NCI-H1417 (cell line): Measurements from ENCODE around the gene SEC24B.
"Not testable (repeated sequence)": the region's sequence is repeated elsewhere in the genome, so short reads cannot be mapped to it uniquely, and the experiment has no call there.

Experiments used
- DNase-seq, 3 experiments: peaks; one replicate each; lab custom pipeline; 2025; lab: John Stamatoyannopoulos, UW

SEC24B gene

DNA sequence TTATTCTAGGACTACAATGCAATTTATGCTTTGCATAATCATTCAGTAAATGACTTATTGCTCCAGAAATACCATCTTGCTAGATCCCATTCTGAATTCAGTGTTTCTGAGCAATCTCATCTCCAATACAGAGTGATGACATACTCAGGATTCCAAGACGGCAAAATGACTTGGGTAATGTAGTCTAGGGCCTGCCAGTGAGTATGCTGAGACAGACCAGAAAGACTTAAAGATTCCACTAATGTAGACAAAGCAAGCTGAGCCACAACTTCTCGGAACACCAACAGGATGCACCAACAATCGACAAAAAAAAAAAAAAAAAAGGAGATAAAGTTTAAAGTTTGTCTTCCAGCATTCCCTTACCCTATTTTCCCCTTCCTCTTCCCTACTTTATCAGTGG is 919 bp upstream of the SEC24B start:
- peak in 1 of 3 experiments; percentile 56 for DNase-seq

DNA sequence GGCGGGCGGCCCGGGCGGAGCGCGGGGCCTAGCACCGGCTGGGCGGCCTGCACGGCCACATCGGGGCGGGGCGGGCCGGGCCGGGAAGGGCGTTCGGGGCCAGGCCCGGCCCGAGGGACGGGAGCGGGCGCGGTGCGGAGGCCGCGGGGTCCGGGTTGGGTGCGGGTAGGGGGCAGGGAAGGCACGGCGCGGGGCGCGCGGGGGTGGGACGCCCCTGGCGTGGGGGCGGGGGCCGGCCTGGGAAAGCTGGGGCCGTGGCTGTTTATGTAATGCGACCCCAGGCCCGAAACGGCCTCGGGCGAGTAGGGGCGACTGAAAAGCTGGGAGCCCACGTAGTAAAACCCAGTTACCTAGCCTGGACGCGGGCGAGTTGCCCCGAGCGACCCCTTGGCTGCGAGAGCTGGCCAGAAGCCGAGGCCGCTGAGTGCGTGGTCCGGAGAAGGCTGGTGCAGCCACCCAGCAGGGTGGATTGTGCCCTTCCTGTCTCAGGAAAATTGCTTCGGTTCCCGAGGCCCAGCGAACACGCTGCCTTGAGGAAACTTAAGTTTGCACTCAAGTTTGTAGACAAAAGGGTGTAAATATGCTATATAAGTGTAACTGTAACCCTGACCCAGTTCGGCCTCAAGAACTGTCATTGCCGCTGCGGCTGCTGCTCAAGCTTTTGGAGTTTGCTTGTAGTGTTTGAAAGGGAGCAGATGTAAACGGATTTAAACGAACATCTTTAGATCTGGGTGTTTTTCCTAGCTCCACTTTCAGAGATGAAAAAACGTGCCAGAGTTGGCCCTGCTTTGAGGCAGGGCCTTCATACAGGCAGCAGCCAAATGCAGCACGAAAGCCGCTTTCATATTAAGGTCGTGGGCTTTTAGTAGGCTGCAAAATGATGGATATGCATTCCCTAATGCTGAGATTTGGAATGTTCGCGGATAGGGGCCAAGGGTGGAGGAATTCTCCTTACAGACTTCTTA is 674 bp downstream of the SEC24B start:
- peak in 2 of 3 experiments; percentile 55 for DNase-seq

GRCh38 chr4:109435635-109436034 is 2.0 kb downstream of the SEC24B start:
- no peak for DNase-seq

GRCh38 chr4:109436504-109436903 is 2.9 kb downstream of the SEC24B start:
- DNase-seq, result no peak

DNA sequence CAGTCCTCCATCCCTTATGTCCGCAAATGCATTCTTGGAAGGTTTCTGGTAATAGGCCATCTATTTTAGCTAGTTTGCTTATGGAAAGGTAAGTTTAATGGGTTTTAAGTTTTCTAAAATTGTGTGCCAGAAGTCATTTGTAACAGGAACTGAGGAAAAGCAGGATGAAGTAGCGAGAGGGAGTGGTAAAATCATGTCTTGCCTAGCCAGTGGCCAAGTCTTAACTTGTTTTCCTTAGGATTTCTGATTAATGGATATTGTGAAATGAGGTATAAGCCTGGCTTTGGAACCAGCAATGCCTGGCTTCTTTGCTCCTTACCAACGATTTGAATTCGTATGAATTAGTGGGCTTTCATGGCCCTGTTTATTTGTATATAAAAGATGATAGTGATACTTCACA is 7.3 kb downstream of the SEC24B start:
- DNase-seq, result no peak

DNA sequence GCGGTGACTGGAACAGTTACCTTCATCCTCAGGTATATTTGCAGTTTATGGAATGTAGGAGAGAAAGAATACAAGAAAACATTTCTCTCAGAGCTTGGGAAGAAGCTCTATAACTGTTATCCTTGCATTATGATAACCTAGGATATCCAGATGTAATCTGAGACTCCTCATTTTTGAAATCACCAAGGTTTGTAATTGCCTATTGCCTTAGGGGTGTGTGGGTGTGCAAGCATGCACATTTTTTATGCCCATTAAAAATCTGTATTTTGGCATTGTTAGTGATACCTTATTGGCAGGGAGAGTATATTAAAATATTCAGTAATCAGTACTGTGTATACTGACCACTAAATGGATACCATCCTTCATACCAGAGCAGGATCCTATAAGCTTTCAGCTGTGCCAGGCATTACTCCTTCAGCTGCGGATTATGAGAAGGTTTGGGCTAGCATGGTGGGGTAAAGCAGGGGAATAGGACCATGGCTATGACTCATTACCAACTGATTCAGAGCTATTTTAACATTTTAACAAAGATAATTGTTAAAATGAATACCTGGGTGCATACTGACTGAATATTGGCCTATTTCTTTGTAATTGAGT is 8.3 kb downstream of the SEC24B start:
- DNase-seq, result no peak

DNA sequence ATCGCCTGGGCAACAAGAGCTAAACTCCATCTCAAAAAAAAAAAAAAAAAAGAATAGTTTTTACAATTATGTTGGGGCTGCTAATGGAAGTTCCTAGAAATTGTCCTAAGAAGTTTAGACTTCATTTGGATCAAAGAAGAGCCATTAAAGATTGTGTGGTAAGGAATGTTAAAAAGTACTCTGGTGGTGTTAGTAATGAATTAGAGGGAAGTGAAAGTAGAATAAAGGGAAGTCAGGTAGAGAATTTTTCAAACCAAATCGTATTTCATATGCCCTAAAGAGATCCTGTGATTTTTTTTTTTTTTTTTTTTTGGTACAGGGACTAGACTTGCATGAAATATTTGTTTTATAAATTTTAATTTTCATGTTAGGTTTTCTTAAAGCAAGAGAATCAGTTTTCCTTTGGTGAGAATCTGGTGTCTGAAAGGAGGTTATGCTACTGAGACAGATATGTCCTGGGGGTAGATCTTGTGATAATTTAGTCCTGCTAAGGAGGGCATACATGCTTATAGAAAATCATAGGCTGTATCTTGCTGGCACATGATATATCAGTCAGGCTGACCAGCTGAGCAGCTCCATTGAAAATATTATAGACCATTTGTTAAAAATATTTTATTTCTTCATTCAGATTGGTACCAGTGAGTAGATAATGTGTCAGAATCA is 10.7 kb downstream of the SEC24B start:
- no peak for DNase-seq

DNA sequence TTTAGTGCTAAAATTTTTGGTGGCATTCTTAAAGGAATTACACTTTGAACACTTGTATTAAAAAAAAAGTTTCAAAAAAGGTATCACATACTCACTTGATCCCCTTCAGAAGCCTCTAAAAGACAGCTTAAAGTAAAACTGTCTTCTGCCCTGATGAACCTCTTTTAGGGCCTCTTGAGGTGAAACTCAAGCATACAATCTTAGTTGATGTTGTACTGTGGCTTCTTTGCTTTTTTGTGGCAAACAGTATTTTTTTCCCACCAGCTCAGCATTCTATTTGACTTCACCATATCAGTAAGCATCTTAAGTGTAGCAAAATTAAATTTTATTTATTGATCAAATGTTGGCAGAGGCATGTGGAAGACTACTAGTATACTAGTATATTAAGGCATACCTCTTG is 13.7 kb downstream of the SEC24B start:
- DNase-seq, result no peak

- no peak for DNase-seq
Observed at GRCh38 chr4:109451544-109452273, 18.1 kb downstream of the SEC24B start.

DNA sequence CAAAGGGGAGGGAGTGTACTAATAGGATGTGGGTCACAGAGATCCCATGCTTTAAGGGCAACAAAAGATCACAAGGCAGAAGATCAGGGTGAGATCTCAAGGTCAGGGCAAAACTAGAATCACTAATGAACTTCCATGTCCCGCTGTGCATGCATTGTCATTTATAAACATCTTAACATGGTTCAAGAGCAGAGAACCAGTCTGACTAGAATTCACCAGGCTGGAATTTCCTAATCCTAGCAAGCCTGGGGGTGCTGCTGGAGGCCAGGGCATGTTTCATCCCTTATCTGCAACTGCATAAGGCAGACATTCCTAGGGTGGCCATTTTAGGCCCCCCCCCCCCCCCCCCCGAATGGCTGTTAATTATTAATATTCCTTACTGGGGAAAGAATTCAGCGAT is 19.5 kb downstream of the SEC24B start:
- DNase-seq, result not testable (repeated sequence)

- no peak for DNase-seq
Observed at GRCh38 chr4:109462297-109462696, 28.7 kb downstream of the SEC24B start.

- DNase-seq, result peak in 1 of 3 experiments; percentile 0
Observed at GRCh38 chr4:109462802-109463201, 29.2 kb downstream of the SEC24B start.

DNA sequence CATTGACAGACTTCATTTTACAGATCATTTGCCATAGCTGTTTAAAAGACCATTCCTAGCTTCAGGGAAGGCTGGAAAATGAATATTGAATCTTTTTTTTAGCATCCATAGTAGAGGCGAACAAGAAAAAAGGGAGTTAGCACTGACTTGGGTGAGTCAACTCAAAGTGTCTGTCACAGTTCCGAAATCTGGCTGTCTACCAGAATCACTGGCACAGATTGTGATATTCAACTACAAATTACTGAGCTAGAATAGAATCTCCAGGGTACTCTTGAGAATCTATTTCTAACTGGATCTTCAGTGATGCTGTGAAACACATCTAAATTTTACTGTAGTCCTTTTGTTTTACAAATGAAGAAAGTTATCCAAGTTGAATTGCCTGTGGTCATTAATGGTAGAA is 31.5 kb downstream of the SEC24B start:
- DNase-seq, result no peak

DNA sequence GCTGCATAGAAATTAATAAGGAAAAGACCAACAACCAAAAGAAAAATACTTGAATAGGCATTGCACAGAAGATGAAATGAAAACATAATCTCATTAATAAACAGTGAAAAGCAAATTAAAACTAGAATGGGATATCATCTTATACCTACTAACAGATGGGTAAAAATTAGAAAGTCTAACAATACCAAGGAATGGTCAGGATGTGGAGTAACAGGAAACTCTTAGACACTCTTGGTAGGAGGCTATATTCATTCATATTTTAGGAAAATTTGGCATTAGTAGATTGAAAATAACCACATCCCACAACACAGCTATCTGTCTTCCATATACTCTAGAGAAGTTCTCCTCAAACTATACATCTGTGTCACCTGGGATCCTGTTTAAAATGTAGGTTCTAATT is 36.3 kb downstream of the SEC24B start:
- no peak for DNase-seq

DNA sequence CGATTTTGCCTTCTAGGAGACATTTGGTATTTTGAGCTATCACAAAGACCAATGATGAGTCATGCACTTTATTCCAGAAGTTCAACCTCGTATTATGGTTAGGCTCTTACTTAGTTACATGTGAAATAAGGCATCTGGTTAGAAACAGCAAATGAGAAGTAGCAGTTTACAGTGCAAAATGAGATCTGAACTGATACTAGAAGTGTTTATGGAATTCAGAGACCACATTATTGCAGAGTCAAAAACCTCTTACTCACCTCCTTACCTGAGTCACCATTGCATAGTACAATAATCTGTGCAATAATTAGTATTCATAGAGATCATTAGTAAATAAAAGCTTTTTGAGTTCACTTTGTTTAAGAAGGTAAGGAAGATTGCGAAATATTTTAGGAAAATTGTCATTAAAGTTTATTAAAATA is 38.7 kb downstream of the SEC24B start:
- no peak for DNase-seq

- DNase-seq, result no peak
Observed at GRCh38 chr4:109473824-109474223, 40.2 kb downstream of the SEC24B start.

DNA sequence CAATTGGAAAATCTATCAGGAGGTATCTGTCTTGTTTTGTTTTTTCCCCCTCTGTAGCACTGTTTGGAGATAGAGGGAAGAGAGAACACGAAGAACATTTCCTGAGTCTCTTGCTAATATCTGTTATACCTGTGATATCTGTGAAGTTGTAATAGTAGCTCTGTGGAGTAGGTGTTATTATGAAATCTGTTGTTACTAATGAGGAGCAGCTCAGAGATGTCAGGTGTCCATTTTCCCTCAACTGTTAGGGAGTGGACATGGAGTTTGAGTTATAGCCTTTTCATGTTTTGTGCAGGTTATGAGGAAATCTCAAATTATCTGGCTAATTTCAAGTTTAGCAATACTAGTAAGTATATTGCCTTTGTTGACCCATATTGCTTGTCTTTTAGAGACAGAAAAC is 52.4 kb downstream of the SEC24B start:
- no peak for DNase-seq

DNA sequence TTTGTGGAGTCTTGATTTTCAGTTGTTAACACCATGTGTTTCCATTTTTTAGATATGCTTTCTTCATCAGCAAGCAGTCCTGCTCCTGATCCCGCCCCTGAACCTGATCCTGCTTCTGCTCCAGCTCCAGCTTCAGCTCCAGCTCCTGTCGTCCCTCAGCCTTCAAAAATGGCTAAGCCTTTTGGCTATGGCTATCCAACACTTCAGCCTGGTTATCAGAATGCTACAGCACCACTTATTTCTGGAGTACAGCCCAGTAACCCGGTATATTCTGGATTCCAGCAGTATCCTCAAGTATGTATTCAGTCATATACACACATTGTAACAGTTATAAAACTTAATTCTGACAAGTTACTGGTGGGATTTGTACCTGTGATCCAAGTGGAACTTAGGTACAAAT is 60.9 kb downstream of the SEC24B start:
- no peak for DNase-seq

- DNase-seq, result no peak
Observed at GRCh38 chr4:109495514-109495913, 61.9 kb downstream of the SEC24B start.

- no peak for DNase-seq
Observed at GRCh38 chr4:109496875-109497274, 63.3 kb downstream of the SEC24B start.

GRCh38 chr4:109497511-109497910 is 63.9 kb downstream of the SEC24B start:
- DNase-seq, result no peak

DNA sequence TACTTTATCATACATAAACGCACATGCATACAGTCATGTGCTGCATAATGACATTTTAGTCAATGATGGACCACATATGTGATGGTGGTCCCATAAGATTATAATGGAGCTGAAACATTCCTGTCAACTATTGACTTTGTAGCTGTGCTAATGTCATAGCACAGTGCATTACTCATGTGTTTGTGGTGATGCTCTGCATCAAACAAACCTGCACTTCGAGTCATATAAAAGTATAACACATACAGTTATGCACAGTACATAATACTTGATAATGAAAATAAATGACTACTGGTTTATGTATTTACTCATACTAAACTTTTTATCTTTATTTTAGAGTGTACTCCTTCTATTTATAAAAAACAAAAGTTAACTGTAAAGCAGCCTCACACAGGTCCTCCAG is 65.9 kb downstream of the SEC24B start:
- DNase-seq, result no peak
